Measurements from ENCODE around the gene GATA6. TPM values are rescaled to one million over a fixed set of nuclear protein-coding genes. Genes with fewer than 3 reads are reported as not detected.

Gene GATA6
- total and polyA plus RNA-seq, 10 of the 15 experiments (the other 5 are each of a cell fraction or from before 2014, with no cell fraction given), result 0.04 to 0.05 TPM; not detected in 8

DNA sequence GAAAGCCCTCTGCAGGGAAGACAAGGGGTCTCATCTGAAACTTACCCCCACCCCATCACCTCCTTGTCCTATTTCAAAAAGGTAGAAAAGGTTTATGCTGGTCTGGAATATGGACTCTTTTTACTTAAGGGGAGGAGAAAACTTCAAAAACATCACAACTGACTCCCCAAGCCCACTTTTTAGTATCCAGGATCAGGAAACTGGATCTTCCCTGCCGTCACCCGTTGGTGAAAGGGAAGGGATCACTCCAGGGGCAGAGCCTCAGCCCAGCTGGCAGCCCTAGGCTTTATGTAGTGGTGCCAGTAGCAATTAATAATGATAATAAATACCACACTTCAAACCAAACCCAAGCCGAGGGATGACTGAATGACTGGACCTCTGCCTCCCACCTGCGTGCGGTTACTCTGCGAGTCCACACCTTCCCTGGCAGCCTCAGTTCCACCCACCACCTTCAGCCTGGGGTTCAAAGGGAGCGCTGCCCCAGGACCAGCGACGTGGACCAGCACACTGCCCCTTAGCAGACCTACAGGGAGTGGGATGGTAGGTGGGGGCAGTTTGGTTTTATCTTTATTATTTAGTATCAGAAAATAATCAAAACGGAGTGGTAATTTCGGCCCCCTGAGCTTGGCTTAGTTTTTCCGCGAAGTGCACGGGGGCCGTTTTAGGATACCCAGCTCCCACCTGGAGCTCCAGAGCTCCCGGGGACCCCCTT, 4.9 kb upstream of the GATA6 start (continued):
- no peak for TF ChIP-seq EP300 (IDR thresholded peaks at IDR 0.05; ENCODE audit: borderline replicate concordance in 1 of 2, control insufficient read depth in 1 of 2, low read depth in 2 of 2, low read length in 2 of 2)
- no peak for TF ChIP-seq RBBP5 (conservative IDR thresholded peaks at IDR 0.05)
- TF ChIP-seq ZSCAN29 (IDR thresholded peaks at IDR 0.05), result no peak
- no peak for TF ChIP-seq MXI1 (IDR thresholded peaks at IDR 0.05; ENCODE audit: low read depth, low read length)

DNA sequence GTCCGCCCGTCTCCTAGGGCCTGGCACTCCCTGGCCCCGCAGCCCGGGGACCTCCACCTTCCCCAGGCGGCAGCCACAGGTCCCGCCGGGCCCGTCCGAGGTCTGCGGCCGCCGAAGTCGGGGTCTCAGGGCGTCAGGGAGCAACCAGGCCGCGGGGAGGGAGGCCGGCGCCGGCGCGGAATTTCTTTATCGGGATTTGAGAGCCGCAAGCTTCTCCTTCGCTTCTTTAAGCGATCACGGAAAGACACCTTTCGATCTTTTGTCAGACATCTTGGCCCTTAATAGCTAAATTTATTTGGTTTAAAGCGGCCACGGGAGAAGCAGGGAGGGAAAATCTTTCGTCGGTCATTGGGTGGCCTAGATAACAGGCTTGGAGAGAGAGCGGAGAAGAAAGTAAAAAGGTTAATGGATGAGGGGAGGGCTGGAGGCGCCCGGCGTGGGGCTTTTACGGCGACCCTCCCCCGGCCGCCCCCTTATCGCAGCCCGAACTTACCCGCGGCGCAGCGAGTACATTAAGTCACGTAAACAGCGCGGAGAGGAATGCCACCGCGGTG, 4.3 kb upstream of the GATA6 start:
- Histone ChIP-seq H3K4me2 (ENCODE audit: control insufficient read depth, insufficient read depth) (no peak overlapping the region), H3K4me1 (ENCODE audit: control insufficient read depth, insufficient read depth, low read length) (no peaks in the 10 kb centered on the region), H3K27me3 (replicated peaks in 1 of 2; ENCODE audit: control insufficient read depth in 2 of 2, insufficient read depth in 2 of 2, low read length in 1 of 2) (peaks cover 6 to 19% of the 10 kb centered on the region in 2 experiments; a peak in 3 of 4 replicates), H4K20me1 (ENCODE audit: control insufficient read depth, insufficient read depth) (no peaks in the 10 kb centered on the region), H3K79me2 (ENCODE audit: control insufficient read depth, insufficient read depth, low read length) (no peaks in the 10 kb centered on the region), H3K36me3 (ENCODE audit: control insufficient read depth in 2 of 2, insufficient read depth in 2 of 2, low read length in 1 of 2) (no peaks in the 10 kb centered on the region), H3K27ac (ENCODE audit: control insufficient read depth, insufficient read depth) (no peak overlapping the region), H3K9me3 (replicated peaks; ENCODE audit: control insufficient read depth, insufficient read depth, low read length) (no peaks in the 10 kb centered on the region; the same call in 2 of the 3 replicates), H3K9ac (ENCODE audit: control insufficient read depth, insufficient read depth, low read length) (no peak overlapping the region), H3K4me3 (no peak overlapping the region), H2AFZ (ENCODE audit: control insufficient read depth, low read depth, low read length) (no peak overlapping the region)
- intact Hi-C loops (cut with micrococcal nuclease; ENCODE audit: unreplicated experiment) (no loop called here), in situ Hi-C loops (cut with MboI) (no loop called here)
- POLR2A ChIA-PET, result no interaction called here
- WGBS (ENCODE audit: insufficient coverage, insufficient replicate concordance, low lambda C conversion rate, missing lambda C conversion rate), result 47% methylated on average over 50 of the region's 50 CpGs
- peak; percentile 65 for TF ChIP-seq SUZ12 (IDR thresholded peaks at IDR 0.05; ENCODE audit: unreplicated experiment)
- TF ChIP-seq TAF1 (IDR thresholded peaks at IDR 0.05; ENCODE audit: borderline replicate concordance, low read depth, low read length), result no peak
- DNase-seq (ENCODE audit: low read depth, low spot score) (no peak), ATAC-seq (no peak), FAIRE-seq (no peak)
- RAD21 ChIA-PET (ENCODE audit: unreplicated experiment), result no interaction called here
- BruUV-seq (replicated peaks), result no TSS peak
- SMC1A ChIA-PET (ENCODE audit: uncharacterized antibody, unreplicated experiment), result no interaction called here
- CTCF ChIA-PET, result interaction anchor here (0.5 kb wide), 1 partner anchor 91 kb away, joined by 5 read pairs; no protein-coding TSS in a partner anchor

Data from GM12878 (cell line).